ENCODE results near the gene PKP4.

GRCh38 chr2:158725441-158725891 is 268.7 kb downstream of the PKP4 start:
- TF ChIP-seq NANOG (IDR thresholded peaks at IDR 0.05; ENCODE audit: borderline replicate concordance) (no peak), EZH2 (IDR thresholded peaks at IDR 0.05; ENCODE audit: low read depth, unreplicated experiment) (no peak), POLR2AphosphoS5 (IDR thresholded peaks at IDR 0.05; ENCODE audit: low read depth) (no peak), CREB1 (CRISPR knock-in tag; IDR thresholded peaks at IDR 0.05; ENCODE audit: low read depth) (no peak), EZH2phosphoT487 (IDR thresholded peaks at IDR 0.05; ENCODE audit: unreplicated experiment) (no peak), ETS1 (IDR thresholded peaks at IDR 0.05) (no peak), REST (IDR thresholded peaks at IDR 0.05; ENCODE audit: unreplicated experiment) (no peak)
- TF ChIP-seq, protein P1, sequence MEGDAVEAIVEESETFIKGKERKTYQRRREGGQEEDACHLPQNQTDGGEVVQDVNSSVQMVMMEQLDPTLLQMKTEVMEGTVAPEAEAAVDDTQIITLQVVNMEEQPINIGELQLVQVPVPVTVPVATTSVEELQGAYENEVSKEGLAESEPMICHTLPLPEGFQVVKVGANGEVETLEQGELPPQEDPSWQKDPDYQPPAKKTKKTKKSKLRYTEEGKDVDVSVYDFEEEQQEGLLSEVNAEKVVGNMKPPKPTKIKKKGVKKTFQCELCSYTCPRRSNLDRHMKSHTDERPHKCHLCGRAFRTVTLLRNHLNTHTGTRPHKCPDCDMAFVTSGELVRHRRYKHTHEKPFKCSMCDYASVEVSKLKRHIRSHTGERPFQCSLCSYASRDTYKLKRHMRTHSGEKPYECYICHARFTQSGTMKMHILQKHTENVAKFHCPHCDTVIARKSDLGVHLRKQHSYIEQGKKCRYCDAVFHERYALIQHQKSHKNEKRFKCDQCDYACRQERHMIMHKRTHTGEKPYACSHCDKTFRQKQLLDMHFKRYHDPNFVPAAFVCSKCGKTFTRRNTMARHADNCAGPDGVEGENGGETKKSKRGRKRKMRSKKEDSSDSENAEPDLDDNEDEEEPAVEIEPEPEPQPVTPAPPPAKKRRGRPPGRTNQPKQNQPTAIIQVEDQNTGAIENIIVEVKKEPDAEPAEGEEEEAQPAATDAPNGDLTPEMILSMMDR (conservative IDR thresholded peaks at IDR 0.05; ENCODE audit: low read depth in 2 of 2): no peak
